HCT116 (cell line): Measurements from ENCODE around the gene AGBL3. TPM values are rescaled to one million over a fixed set of nuclear protein-coding genes. Genes with fewer than 3 reads are reported as not detected.

Source experiments
- ATAC-seq: fragments of 200-7000 bp; cut with Tn5 transposase; 2 replicates; pipeline ENCODE4 v1.9.1; 2020; ENCODE audit warnings: mild to moderate bottlenecking, moderate library complexity
- BruUV-seq: library from RNA; stranded (reverse); fragments of 400-500 nt; replicated peaks from 2 replicates; lab custom pipeline; 2021; lab: Mats Ljungman, UMichigan
- CTCF ChIA-PET: fragments of 300-600 bp; sonication (Branson Sonifier 250); formaldehyde crosslinking; loops from one replicate; lab custom pipeline; 2021; ENCODE audit warnings: antibody characterized with exemption; lab: Charles Lee
- POLR2A ChIA-PET: fragments of 300-600, 350-600 bp; sonication (Branson Sonifier 250); formaldehyde crosslinking; loops from one replicate; lab custom pipeline; 2021; ENCODE audit warnings: antibody characterized with exemption; lab: Charles Lee
- RAD21 ChIA-PET, 2 experiments: fragments of 300-600 bp; sonication (Branson Sonifier 250); formaldehyde crosslinking; loops; one replicate each; lab custom pipeline; 2023; ENCODE audit warnings: low total read pairs in 2 of 2; ENCODE audit not compliant: uncharacterized antibody in 2 of 2, unreplicated experiment in 2 of 2, low non-redundant PET in 1 of 2; lab: Charles Lee
- DNase-seq: peaks from one replicate; pipeline ENCODE4 v3.0.0-alpha.2; 2010; ENCODE audit warnings: low read depth, low spot score
- H2AFZ ChIP-seq: fragments of 200-600 bp; shearing (Covaris generic), sonication (generic); 2 replicates; pipeline ENCODE4 v1.6.1; 2017; ENCODE audit warnings: low read depth, mixed run types, mixed read lengths, antibody characterized with exemption, low read length; ENCODE audit not compliant: poor library complexity, severe bottlenecking
- H3K27ac ChIP-seq: 2 replicates; pipeline ENCODE4 v1.5.1; 2012; ENCODE audit warnings: low read depth, low read length
- H3K27me3 ChIP-seq: fragments of 200-600 bp; sonication (generic); 2 replicates; pipeline ENCODE4 v1.6.1; 2016; ENCODE audit warnings: mixed run types, low read length, mixed read lengths; ENCODE audit not compliant: insufficient read depth
- H3K36me3 ChIP-seq, 2 experiments: fragments of 200-500 bp in 1 of 2; fragments of 200-600 bp in 1 of 2; sonication (Bioruptor generic) in 1 of 2; sonication (generic) in 1 of 2; 2 replicates each; pipeline versions ENCODE4 v1.5.1 to v1.6.1; 2014 to 2016; ENCODE audit warnings: low read length in 2 of 2, inconsistent platforms in 1 of 2, mixed read lengths in 1 of 2, mixed run types in 1 of 2; ENCODE audit not compliant: insufficient read depth in 2 of 2, control insufficient read depth in 1 of 2
- H3K4me1 ChIP-seq, 2 experiments: fragments of 200-600 bp in 1 of 2; sonication (generic) in 1 of 2; 2 replicates each; pipeline versions ENCODE4 v1.5.1 to v1.6.1; 2012 to 2017; ENCODE audit warnings: low read length in 2 of 2, inconsistent platforms in 1 of 2, mild to moderate bottlenecking in 1 of 2, mixed read lengths in 1 of 2, mixed run types in 1 of 2, moderate library complexity in 1 of 2; ENCODE audit not compliant: insufficient read depth in 2 of 2, control insufficient read depth in 1 of 2
- H3K4me2 ChIP-seq: fragments of 200-600 bp; sonication (generic); 2 replicates; pipeline ENCODE4 v1.6.1; 2017; ENCODE audit warnings: mixed run types, low read length, mixed read lengths
- H3K4me3 ChIP-seq, 2 experiments: fragments of 200-600 bp in 1 of 2; sonication (generic) in 1 of 2; replicated peaks in 1 of 2; 2 replicates each; pipeline ENCODE4 v1.5.1; 2011 to 2016; ENCODE audit warnings: low read length in 2 of 2, control low read depth in 1 of 2, low read depth in 1 of 2, mild to moderate bottlenecking in 1 of 2, mixed read lengths in 1 of 2, mixed run types in 1 of 2
- H3K79me2 ChIP-seq: fragments of 200-600 bp; sonication (generic); 2 replicates; pipeline ENCODE4 v1.6.1; 2017; ENCODE audit warnings: mild to moderate bottlenecking, mixed run types, low read length, moderate library complexity, mixed read lengths; ENCODE audit not compliant: insufficient read depth
- H3K9ac ChIP-seq: fragments of 200-600 bp; sonication (generic); 2 replicates; pipeline ENCODE4 v1.6.1; 2016; ENCODE audit warnings: low read length, mixed read lengths
- H3K9me2 ChIP-seq: fragments of 200-600 bp; sonication (generic), shearing (Covaris generic); 2 replicates; pipeline ENCODE4 v1.6.1; 2017; ENCODE audit warnings: mixed run types, mild to moderate bottlenecking, moderate library complexity; ENCODE audit not compliant: insufficient read depth
- H3K9me3 ChIP-seq, 2 experiments: fragments of 200-500 bp in 1 of 2; fragments of 200-600 bp in 1 of 2; sonication (Bioruptor generic) in 1 of 2; sonication (generic) in 1 of 2; 2 replicates each; pipeline ENCODE4 v1.6.1; 2014 to 2017; ENCODE audit warnings: low read length in 2 of 2, mixed read lengths in 2 of 2, inconsistent platforms in 1 of 2, low read depth in 1 of 2, mild to moderate bottlenecking in 1 of 2, mixed run types in 1 of 2, moderate library complexity in 1 of 2; ENCODE audit not compliant: control insufficient read depth in 1 of 2, insufficient read depth in 1 of 2
- H4K20me1 ChIP-seq: fragments of 200-600 bp; sonication (generic), shearing (Covaris generic); 2 replicates; pipeline ENCODE4 v1.6.1; 2017; ENCODE audit warnings: mixed run types, mild to moderate bottlenecking, moderate library complexity; ENCODE audit not compliant: insufficient read depth
- ATF3 ChIP-seq: IDR thresholded peaks from 2 replicates; pipeline ENCODE4 v1.6.1; 2012
- CBX3 ChIP-seq: IDR thresholded peaks from 2 replicates; pipeline ENCODE4 v1.6.1; 2012; ENCODE audit warnings: low read depth
- CEBPB ChIP-seq: IDR thresholded peaks from 2 replicates; pipeline ENCODE4 v1.6.1; 2012; ENCODE audit warnings: low read depth
- CTCF ChIP-seq, 3 experiments: fragments of 200-600 bp in 1 of 3; sonication (generic) in 1 of 3; IDR thresholded peaks in 2 of 3; conservative IDR thresholded peaks in 1 of 3; 2 replicates each; pipeline ENCODE4 v1.5.1; 2012 to 2017; ENCODE audit warnings: low read depth in 2 of 3, low read length in 2 of 3, antibody characterized with exemption in 1 of 3, borderline replicate concordance in 1 of 3, control low read depth in 1 of 3, mild to moderate bottlenecking in 1 of 3, mixed read lengths in 1 of 3, mixed run types in 1 of 3, moderate library complexity in 1 of 3; ENCODE audit not compliant: insufficient read depth in 1 of 3
- EGR1 ChIP-seq: IDR thresholded peaks from 2 replicates; pipeline ENCODE4 v1.6.1; 2012; ENCODE audit warnings: low read depth
- ELF1 ChIP-seq: IDR thresholded peaks from 2 replicates; pipeline ENCODE4 v1.6.1; 2012; ENCODE audit warnings: low read depth, borderline replicate concordance
- EZH2 ChIP-seq: fragments of 200-600 bp; sonication (generic); IDR thresholded peaks from 2 replicates; pipeline ENCODE4 v1.6.1; 2017; ENCODE audit warnings: antibody characterized with exemption, mixed run types
- EZH2phosphoT487 ChIP-seq: fragments of 200-600 bp; IDR thresholded peaks from 2 replicates; pipeline ENCODE4 v1.6.1; 2018; ENCODE audit warnings: antibody characterized with exemption, borderline replicate concordance
- FOSL1 ChIP-seq: IDR thresholded peaks from 2 replicates; pipeline ENCODE4 v1.6.1; 2012; ENCODE audit warnings: low read depth
- JUND ChIP-seq: IDR thresholded peaks from 2 replicates; pipeline ENCODE4 v1.6.1; 2012
- MAX ChIP-seq: IDR thresholded peaks from 2 replicates; pipeline ENCODE4 v1.6.1; 2012
- POLR2A ChIP-seq: IDR thresholded peaks from 2 replicates; pipeline ENCODE4 v1.7.0; 2011; ENCODE audit warnings: borderline replicate concordance; ENCODE audit not compliant: insufficient read depth, insufficient read length; ENCODE audit errors: extremely low read depth
- POLR2AphosphoS5 ChIP-seq: IDR thresholded peaks from 2 replicates; pipeline ENCODE4 v1.6.1; 2011; ENCODE audit warnings: mild to moderate bottlenecking, low read depth, low read length, moderate library complexity
- RAD21 ChIP-seq: IDR thresholded peaks from 2 replicates; pipeline ENCODE4 v1.6.1; 2012; ENCODE audit warnings: low read depth, mild to moderate bottlenecking
- SIN3A ChIP-seq: IDR thresholded peaks from 2 replicates; pipeline ENCODE4 v1.6.1; 2012; ENCODE audit warnings: low read depth
- SP1 ChIP-seq: IDR thresholded peaks from 2 replicates; pipeline ENCODE4 v1.6.1; 2012; ENCODE audit warnings: low read depth
- SRF ChIP-seq: IDR thresholded peaks from 2 replicates; pipeline ENCODE4 v1.6.1; 2012; ENCODE audit warnings: low read depth
- TCF7L2 ChIP-seq: IDR thresholded peaks from 2 replicates; pipeline ENCODE4 v1.7.0; 2011; ENCODE audit warnings: borderline replicate concordance, inconsistent platforms; ENCODE audit not compliant: insufficient read depth, insufficient read length; ENCODE audit errors: extremely low read depth
- YY1 ChIP-seq: IDR thresholded peaks from 2 replicates; pipeline ENCODE4 v1.6.1; 2011; ENCODE audit warnings: low read length, low read depth, moderate library complexity, mild to moderate bottlenecking; ENCODE audit not compliant: insufficient replicate concordance; ENCODE audit errors: extremely low read depth
- ZBTB33 ChIP-seq: IDR thresholded peaks from 2 replicates; pipeline ENCODE4 v1.6.1; 2011; ENCODE audit warnings: mild to moderate bottlenecking, low read length, moderate library complexity; ENCODE audit not compliant: insufficient replicate concordance; ENCODE audit errors: extremely low read depth
- ZFX ChIP-seq: fragments of 450-650 bp; IDR thresholded peaks from 2 replicates; pipeline ENCODE4 v1.6.1; 2017
- ZNF274 ChIP-seq: fragments of 200-500 bp; sonication (Bioruptor generic); IDR thresholded peaks from 2 replicates; pipeline ENCODE4 v1.6.1; 2014; ENCODE audit warnings: mild to moderate bottlenecking, low read depth, low read length, inconsistent platforms
- intact Hi-C: fragments of 100-400 bp; cut with micrococcal nuclease; formaldehyde crosslinking; loops from 2 replicates; pipeline ENCODE4 v1.10.0; 2022
- total RNA-seq: library from RNA; stranded (reverse); gene quantifications from one replicate; pipeline ENCODE4 v1.2.1, GENCODE V29; 2021; ENCODE audit not compliant: unreplicated experiment

Gene AGBL3
- total RNA-seq, 1 experiment from 2014 or later = 1.9 TPM

GRCh38 chr7:135169964-135170273 is 183.6 kb downstream of the AGBL3 start (continued):
- TF ChIP-seq SRF = no peak
- no peak for TF ChIP-seq EZH2phosphoT487

GRCh38 chr7:135170274-135170997 is 184.1 kb downstream of the AGBL3 start, which contains the start of gene CYREN:
TSS of gene CYREN (minus strand) at chr7:135170707. CDS start at chr7:135168922, 1,785 bp downstream.
- ATAC-seq = peak; percentile 88
- peak; percentile 88 for DNase-seq
- Histone ChIP-seq H4K20me1 (peaks cover 3% of the 10 kb centered on the region; the same call in 1 of the 2 replicates), H3K36me3 (peaks cover 7 to 32% of the 10 kb centered on the region in 2 experiments; a peak in 2 of 4 replicates), H3K4me2 (peak within 1 kb of the TSS; percentile 98), H3K27me3 (no peaks in the 10 kb centered on the region), H2AFZ (no peak within 1 kb of the TSS), H3K9me2 (no peaks in the 10 kb centered on the region), H3K9ac (peak within 1 kb of the TSS; percentile 93), H3K79me2 (peaks cover 29% of the 10 kb centered on the region), H3K9me3 (no peaks in the 10 kb centered on the region), H3K27ac (peak within 1 kb of the TSS; percentile 92), H3K4me1 (peaks cover 0 to 18% of the 10 kb centered on the region in 2 experiments; a peak in 2 of 4 replicates), H3K4me3 (peak within 1 kb of the TSS; percentile 81 to 83)
- intact Hi-C loops = no loop called here
- BruUV-seq = no TSS peak
- RAD21 ChIA-PET = interaction anchor here in 1 of 2 experiments (0.6 kb wide), 1 partner anchor 484 kb away, joined by 3 read pairs; no protein-coding TSS in a partner anchor
- CTCF ChIA-PET = interaction anchor here (0.6 to 1.9 kb wide), 3 partner anchors 10 to 484 kb away, joined by 4 to 25 read pairs (median 8); no protein-coding TSS in a partner anchor
- POLR2A ChIA-PET = interaction anchor here (0.9 kb wide), 1 partner anchor 10 kb away, joined by 3 read pairs; no protein-coding TSS in a partner anchor
- no peak for TF ChIP-seq EZH2
- TF ChIP-seq SP1 = peak; percentile 46; the same call in 1 of the 2 replicates
- no peak for TF ChIP-seq ZNF274
- peak; percentile 84 for TF ChIP-seq RAD21
- peak; percentile 61; the same call in 1 of the 2 replicates for TF ChIP-seq SRF
- TF ChIP-seq CBX3 = peak; percentile 35; the same call in 1 of the 2 replicates
- no peak for TF ChIP-seq YY1
- no peak for TF ChIP-seq TCF7L2
- no peak; the same call in 1 of the 2 replicates for TF ChIP-seq SIN3A
- TF ChIP-seq FOSL1 = peak; percentile 10
- peak; percentile 73 for TF ChIP-seq POLR2AphosphoS5
- peak; percentile 69 for TF ChIP-seq EGR1
- no peak for TF ChIP-seq EZH2phosphoT487
- TF ChIP-seq ZBTB33 = no peak
- TF ChIP-seq CTCF (IDR thresholded peaks at IDR 0.05 in 2 of 3, conservative IDR thresholded peaks at IDR 0.05 in 1 of 3; ENCODE audit: borderline replicate concordance in 1 of 3, insufficient read depth in 1 of 3, low read depth in 2 of 3, low read length in 2 of 3) = peak; percentile 45 to 90 (median 52)
- peak; percentile 36 for TF ChIP-seq POLR2A
- TF ChIP-seq MAX = peak; percentile 78
- TF ChIP-seq CEBPB = no peak; the same call in 1 of the 2 replicates
- TF ChIP-seq ELF1 = peak; percentile 87; the same call in 1 of the 2 replicates
- TF ChIP-seq JUND = no peak
- no peak for TF ChIP-seq ATF3
- peak; percentile 89 for TF ChIP-seq ZFX
